ENCODE results near the gene H3-3A.
"Not testable (repeated sequence)": the region's sequence is repeated elsewhere in the genome, so short reads cannot be mapped to it uniquely, and the experiment has no call there.

The H3-3A gene

GRCh38 chr1:226085675-226086285, 23.3 kb downstream of the H3-3A start:
- no peak for DNase-seq

GRCh38 chr1:226086776-226087175, 24.3 kb downstream of the H3-3A start:
- DNase-seq = no peak

GRCh38 chr1:226091461-226091860, 28.9 kb downstream of the H3-3A start:
- DNase-seq = no peak

GRCh38 chr1:226092048-226092820, 29.7 kb downstream of the H3-3A start:
- DNase-seq = not testable (repeated sequence)

GRCh38 chr1:226092965-226093364, 30.4 kb downstream of the H3-3A start:
- DNase-seq = peak; percentile 21

- DNase-seq = no peak
Observed at GRCh38 chr1:226093621-226094020, 31.1 kb downstream of the H3-3A start.

GRCh38 chr1:226094451-226094850, 31.9 kb downstream of the H3-3A start:
- DNase-seq = no peak

GRCh38 chr1:226095286-226095685, 32.8 kb downstream of the H3-3A start:
- no peak for DNase-seq

- DNase-seq = peak; percentile 62
Observed at GRCh38 chr1:226097866-226098625, 35.5 kb downstream of the H3-3A start.

GRCh38 chr1:226098870-226099835, 36.6 kb downstream of the H3-3A start:
- DNase-seq = no peak

GRCh38 chr1:226100436-226101391, 38.2 kb downstream of the H3-3A start:
- DNase-seq = peak; percentile 44

- peak; percentile 25 for DNase-seq
Observed at GRCh38 chr1:226104671-226105121, 42.2 kb downstream of the H3-3A start.

GRCh38 chr1:226107471-226108460, 45.2 kb downstream of the H3-3A start:
- no peak for DNase-seq

- peak; percentile 36 for DNase-seq
Observed at GRCh38 chr1:226108935-226109828, 46.7 kb downstream of the H3-3A start.

GRCh38 chr1:226109829-226110248, 47.3 kb downstream of the H3-3A start:
- DNase-seq = peak; percentile 81

- DNase-seq = peak; percentile 58
Observed at GRCh38 chr1:226110249-226111097, 48.0 kb downstream of the H3-3A start.

- DNase-seq = no peak
Observed at GRCh38 chr1:226111098-226111882, 48.8 kb downstream of the H3-3A start.
